T-helper 2 cell treated with Interferon-gamma antibody and Interleukin-4, amounts not matched to agents 5 μg/mL and 100 μg/mL, for 36 hours (primary cell): ENCODE data around the gene IREB2.
"Not testable (repeated sequence)": the region's sequence is repeated elsewhere in the genome, so short reads cannot be mapped to it uniquely, and the experiment has no call there.

Experiments used
- DNase-seq: peaks from one replicate; pipeline ENCODE4 v3.0.0; 2021; ENCODE audit warnings: low spot score
- H3K27ac Mint-ChIP-seq: one replicate; pipeline ENCODE4 v1.8.0; 2021; ENCODE audit warnings: mild to moderate bottlenecking, mixed read lengths
- H3K27me3 Mint-ChIP-seq: one replicate; pipeline ENCODE4 v1.8.0; 2021; ENCODE audit warnings: low read depth, mixed read lengths
- H3K36me3 Mint-ChIP-seq: one replicate; pipeline ENCODE4 v1.8.0; 2021; ENCODE audit warnings: low read depth, mixed read lengths
- H3K4me1 Mint-ChIP-seq: one replicate; pipeline ENCODE4 v1.8.0; 2021; ENCODE audit warnings: low read depth, mixed read lengths
- H3K4me3 Mint-ChIP-seq: one replicate; pipeline ENCODE4 v1.8.0; 2022; ENCODE audit warnings: mild to moderate bottlenecking, moderate library complexity, mixed read lengths
- H3K9me3 Mint-ChIP-seq: one replicate; pipeline ENCODE4 v1.8.0; 2021; ENCODE audit warnings: mixed read lengths

Gene IREB2

DNA sequence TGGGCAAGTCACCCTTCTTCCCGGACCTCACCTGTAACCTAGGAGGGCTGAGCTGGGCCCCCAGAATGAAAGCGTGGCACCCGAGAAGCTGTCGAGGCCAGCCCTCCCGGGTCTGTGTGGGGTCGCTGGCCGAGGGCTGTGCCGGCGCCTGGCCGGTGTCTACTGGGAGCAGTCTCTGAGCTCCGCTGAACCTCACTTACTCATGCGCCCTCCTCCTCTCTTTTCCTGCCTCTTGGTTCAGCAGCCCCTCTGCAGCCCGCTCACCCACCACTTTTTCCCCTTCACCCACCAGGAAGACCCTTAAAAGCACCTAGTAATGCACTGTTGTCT lies 69.8 kb downstream of the IREB2 start:
- Mint-ChIP-seq H3K27me3 (peaks cover 20% of the 10 kb centered on the region), H3K4me3 (peak overlapping the region; percentile 97), H3K36me3 (peaks cover 2% of the 10 kb centered on the region), H3K4me1 (peaks cover 17% of the 10 kb centered on the region), H3K27ac (peak overlapping the region; percentile 70), H3K9me3 (no peaks in the 10 kb centered on the region)
- no peak for DNase-seq

DNA sequence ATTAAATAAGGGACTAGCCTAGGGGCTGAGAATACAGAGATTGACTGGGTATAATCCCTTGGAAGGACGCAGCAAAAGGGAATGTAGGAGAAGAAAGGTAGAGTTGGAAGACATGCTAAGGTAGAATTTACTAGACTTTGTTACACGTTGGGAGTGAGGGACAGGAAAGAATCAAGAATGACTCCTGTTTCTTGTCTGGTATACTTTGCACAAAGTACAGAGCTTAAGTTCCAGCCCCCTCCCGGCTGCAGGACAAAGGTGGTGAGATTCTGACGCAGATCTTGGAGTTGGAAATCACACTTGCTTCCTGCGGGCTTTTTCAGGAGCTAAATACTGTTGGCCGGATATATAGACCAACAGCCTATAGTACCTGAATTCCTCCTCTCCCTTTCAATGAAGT lies 70.3 kb downstream of the IREB2 start:
- DNase-seq: no peak
- Mint-ChIP-seq H3K4me1 (peaks cover 17% of the 10 kb centered on the region), H3K27ac (no peak overlapping the region), H3K27me3 (peaks cover 23% of the 10 kb centered on the region), H3K4me3 (peak overlapping the region; percentile 97), H3K36me3 (peaks cover 2% of the 10 kb centered on the region), H3K9me3 (no peaks in the 10 kb centered on the region)

DNA sequence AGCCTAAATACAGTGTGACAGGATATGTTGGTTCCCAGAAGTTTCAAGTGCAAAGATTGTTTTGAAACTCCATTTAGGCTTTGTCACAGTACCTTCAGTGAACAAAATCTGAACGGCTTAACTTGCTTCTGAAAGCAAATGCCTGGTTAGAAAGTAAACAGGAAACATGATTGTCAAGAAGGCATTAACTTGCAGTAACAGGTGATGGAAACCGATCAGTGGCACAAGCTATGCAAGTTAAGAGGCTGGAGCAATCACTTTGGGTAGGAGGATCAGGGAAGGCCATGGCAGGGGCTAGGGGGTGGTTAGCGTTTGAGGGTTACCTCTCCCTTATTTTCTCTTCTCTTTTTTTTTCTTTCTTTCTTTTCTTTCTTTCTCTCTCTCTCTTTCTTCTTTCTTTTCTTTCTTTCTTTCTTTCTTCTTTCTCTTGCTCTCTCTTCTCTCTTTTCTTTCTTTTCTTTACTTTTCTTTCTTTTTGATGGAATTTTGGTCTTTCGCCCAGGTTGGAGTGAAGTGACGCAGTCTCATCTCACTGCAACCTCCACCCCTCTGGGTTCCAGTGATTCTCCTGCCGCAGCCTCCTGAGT lies 71.8 kb downstream of the IREB2 start:
- Mint-ChIP-seq H3K9me3 (no peaks in the 10 kb centered on the region), H3K36me3 (peaks cover 2% of the 10 kb centered on the region), H3K4me1 (peaks cover 17% of the 10 kb centered on the region), H3K4me3 (peak overlapping the region; percentile 43), H3K27me3 (peaks cover 23% of the 10 kb centered on the region), H3K27ac (no peak overlapping the region)
- DNase-seq: no peak

DNA sequence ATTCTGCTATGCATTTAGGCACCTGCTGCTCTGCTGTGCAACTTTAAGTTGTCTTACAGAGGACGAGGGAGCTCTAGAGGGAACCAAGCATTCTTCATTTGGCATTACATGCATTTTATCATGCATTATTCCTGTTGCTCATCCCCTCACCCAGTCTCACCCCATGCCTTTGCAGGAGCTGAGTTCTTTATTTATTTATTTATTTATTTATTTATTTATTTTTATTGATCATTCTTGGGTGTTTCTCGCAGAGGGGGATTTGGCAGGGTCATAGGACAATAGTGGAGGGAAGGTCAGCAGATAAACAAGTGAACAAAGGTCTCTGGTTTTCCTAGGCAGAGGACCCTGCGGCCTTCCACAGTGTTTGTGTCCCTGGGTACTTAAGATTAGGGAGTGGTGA lies 82.0 kb downstream of the IREB2 start:
- not testable (repeated sequence) for H3K27me3 Mint-ChIP-seq, H3K36me3 Mint-ChIP-seq, DNase-seq, H3K9me3 Mint-ChIP-seq, H3K27ac Mint-ChIP-seq, H3K4me3 Mint-ChIP-seq, H3K4me1 Mint-ChIP-seq

DNA sequence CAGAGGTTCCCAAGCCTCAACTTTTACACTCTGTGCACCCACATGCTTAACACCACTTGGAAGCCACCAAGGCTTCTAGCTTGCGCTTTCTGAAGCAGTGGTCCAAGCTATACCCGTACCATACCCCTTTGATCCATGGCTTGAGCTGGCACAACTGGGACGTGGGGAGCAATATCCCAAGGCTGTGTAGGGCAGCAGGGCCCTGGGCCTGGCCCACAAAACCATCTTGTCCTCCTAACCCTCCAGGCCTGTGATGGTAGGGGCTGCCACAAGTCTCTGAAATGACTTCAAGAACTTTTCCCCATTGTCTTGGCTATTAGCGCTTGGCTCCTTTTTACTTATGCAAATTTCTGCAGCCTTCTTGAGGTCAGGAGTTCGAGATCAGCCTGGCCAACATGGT lies 86.2 kb downstream of the IREB2 start:
- Mint-ChIP-seq H3K27me3 (no peaks in the 10 kb centered on the region), H3K27ac (no peak overlapping the region), H3K4me3 (no peak overlapping the region), H3K36me3 (no peaks in the 10 kb centered on the region), H3K4me1 (no peaks in the 10 kb centered on the region), H3K9me3 (no peaks in the 10 kb centered on the region)
- no peak for DNase-seq

DNA sequence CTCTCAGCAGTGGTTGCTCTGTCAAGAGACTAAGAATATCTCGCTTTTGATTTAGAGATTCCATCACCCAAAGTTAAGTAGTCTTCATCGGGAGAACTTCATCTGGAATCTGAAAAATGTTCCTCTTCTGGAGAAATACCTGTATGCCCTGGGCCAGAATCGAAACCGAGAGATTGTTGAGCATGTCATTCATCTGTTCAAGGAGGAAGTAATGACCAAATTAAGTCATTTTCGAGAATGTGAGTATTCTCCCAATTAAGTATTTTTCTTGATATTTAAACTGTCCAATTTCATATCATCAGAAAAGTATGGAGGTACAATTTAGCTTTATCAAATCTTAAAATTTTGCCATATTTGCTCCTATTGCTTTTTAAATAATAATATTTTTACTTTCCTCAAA lies 89.3 kb downstream of the IREB2 start:
- Mint-ChIP-seq H3K4me3 (no peak overlapping the region), H3K4me1 (no peaks in the 10 kb centered on the region), H3K27me3 (no peaks in the 10 kb centered on the region), H3K27ac (no peak overlapping the region), H3K9me3 (no peaks in the 10 kb centered on the region), H3K36me3 (no peaks in the 10 kb centered on the region)
- no peak for DNase-seq

DNA sequence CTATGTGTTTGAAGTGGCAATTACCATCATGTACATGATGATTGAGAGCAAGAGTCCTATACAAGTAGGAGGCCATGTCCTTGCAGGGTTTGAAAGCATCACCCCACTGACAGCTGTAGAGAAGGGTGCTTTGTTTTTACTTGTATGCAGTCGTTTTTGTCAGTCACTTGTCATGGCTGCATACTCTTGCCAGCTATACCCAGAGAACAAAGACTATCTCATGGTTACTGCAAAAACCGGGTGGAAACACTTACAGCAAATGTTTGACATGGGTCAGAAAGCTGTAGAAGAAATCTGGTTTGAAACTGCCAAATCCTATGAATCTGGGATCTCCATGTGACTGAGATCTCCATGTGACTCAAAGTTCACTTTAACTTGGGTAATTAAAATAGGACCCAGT lies 95.3 kb downstream of the IREB2 start:
- Mint-ChIP-seq H3K4me3 (no peak overlapping the region), H3K27me3 (peaks cover 3% of the 10 kb centered on the region), H3K9me3 (no peaks in the 10 kb centered on the region), H3K4me1 (no peaks in the 10 kb centered on the region), H3K36me3 (no peaks in the 10 kb centered on the region), H3K27ac (no peak overlapping the region)
- no peak for DNase-seq

DNA sequence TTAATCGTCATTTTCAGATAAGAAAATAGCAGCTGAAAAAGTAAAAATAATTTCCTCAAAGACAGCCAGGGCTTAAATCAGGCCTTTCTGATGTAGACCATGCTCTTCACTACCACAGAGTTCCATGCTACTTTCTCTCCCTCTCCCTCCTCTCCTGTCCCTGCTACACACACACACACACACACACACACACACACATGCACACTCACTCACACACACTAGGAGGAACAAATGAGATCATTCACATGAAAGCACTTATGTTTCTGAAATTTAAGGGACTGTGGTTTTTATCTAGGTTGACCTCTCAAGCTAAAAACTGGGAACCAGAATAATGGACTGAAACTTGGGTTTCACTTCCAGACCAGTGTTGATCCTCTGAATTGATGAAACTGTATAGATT lies 98.1 kb downstream of the IREB2 start:
- peaks cover 2% of the 10 kb centered on the region for H3K36me3 Mint-ChIP-seq
- no peak overlapping the region for H3K27ac Mint-ChIP-seq
- H3K27me3 Mint-ChIP-seq: peaks cover 3% of the 10 kb centered on the region
- H3K4me1 Mint-ChIP-seq: peaks cover 10% of the 10 kb centered on the region
- no peak overlapping the region for H3K4me3 Mint-ChIP-seq
- H3K9me3 Mint-ChIP-seq: no peaks in the 10 kb centered on the region
- no peak for DNase-seq

DNA sequence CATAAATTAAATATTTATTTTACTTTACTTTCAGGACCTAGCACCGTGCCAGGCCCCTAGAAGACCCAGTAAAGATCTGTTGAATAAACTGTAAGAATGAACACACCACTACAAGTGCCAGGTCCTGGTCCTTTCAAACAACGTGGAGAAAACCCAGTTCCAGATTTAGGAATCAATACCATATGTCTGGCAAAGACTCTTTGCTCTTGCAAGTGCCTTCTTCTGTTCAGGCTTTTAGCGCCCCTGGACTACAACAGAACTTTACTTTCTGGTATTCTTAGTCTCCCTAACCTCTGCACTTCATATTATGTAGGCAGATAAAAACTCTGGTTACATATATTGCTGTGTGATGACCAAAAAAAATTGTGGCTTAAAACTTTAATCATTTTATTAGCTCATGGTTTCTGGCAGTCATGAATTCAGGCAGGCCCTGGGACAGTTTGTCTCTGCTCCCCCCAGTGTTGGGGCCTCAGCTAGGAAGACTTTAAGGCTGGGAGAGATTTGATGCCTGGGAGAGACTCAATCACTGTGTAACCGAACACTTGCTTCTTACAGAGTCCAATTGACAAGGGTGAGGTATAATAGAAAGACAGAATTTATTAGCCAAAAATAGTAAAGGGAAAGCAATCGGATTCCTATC lies 99.4 kb downstream of the IREB2 start:
- Mint-ChIP-seq H3K27ac (no peak overlapping the region), H3K4me1 (peaks cover 19% of the 10 kb centered on the region), H3K36me3 (peaks cover 12% of the 10 kb centered on the region), H3K27me3 (peaks cover 3% of the 10 kb centered on the region), H3K9me3 (no peaks in the 10 kb centered on the region), H3K4me3 (no peak overlapping the region)
- DNase-seq: no peak

DNA sequence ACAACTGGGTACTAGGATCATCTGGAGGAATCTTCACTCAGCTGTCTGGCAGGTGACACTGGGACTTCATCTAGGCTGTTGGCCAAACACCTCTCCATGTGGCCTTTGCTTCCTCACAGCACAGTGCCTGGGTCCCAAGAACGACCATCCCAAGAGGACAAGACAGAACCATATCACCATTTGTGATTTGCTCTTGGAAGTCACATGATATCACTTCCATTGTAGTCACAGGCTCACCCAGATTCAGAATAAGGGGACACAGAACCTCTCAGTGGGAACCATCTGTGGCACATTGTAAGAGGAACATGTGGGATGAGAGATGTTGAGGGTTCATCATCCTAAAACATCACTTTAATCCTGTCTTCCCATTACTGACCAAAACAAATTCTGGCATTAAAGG lies 100.3 kb downstream of the IREB2 start:
- Mint-ChIP-seq H3K4me3 (no peak overlapping the region), H3K27ac (no peak overlapping the region), H3K4me1 (peaks cover 26% of the 10 kb centered on the region), H3K27me3 (peaks cover 3% of the 10 kb centered on the region), H3K36me3 (peaks cover 21% of the 10 kb centered on the region), H3K9me3 (no peaks in the 10 kb centered on the region)
- DNase-seq: no peak

DNA sequence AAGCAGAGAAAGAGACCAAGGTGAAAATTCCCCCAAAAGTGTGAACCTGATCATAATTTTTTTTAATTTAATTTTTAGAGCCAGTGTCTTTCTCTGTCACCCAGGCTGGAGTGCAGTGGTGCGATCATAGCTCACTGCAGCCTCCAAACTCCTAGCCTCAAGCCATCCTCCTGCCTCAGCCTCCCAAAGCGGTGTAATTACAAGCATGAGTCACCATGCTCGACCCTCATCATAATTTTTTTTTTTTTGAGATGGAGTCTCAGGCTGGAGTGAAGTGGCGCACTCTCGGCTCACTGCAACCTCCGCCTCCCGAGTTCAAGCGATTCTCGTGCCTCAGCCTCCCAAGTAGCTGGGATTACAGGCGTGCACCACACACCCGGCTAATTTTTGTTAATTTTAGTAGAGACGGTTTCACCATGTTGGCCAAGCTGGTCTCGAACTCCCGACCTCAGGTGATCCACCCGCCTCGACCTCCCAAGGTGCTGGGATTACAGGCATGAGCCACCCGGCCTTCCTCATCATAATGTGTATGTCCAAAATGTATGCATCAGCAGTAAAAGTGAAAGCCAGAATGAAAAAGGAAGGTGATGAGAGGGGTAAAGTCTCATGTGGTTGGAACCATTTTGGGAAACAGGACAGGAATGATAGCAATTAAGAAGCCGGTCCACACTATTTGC lies 101.6 kb downstream of the IREB2 start:
- Mint-ChIP-seq H3K36me3 (peaks cover 27% of the 10 kb centered on the region), H3K27ac (peak overlapping the region; percentile 97)
- H3K27me3 Mint-ChIP-seq: not testable (repeated sequence)

DNA sequence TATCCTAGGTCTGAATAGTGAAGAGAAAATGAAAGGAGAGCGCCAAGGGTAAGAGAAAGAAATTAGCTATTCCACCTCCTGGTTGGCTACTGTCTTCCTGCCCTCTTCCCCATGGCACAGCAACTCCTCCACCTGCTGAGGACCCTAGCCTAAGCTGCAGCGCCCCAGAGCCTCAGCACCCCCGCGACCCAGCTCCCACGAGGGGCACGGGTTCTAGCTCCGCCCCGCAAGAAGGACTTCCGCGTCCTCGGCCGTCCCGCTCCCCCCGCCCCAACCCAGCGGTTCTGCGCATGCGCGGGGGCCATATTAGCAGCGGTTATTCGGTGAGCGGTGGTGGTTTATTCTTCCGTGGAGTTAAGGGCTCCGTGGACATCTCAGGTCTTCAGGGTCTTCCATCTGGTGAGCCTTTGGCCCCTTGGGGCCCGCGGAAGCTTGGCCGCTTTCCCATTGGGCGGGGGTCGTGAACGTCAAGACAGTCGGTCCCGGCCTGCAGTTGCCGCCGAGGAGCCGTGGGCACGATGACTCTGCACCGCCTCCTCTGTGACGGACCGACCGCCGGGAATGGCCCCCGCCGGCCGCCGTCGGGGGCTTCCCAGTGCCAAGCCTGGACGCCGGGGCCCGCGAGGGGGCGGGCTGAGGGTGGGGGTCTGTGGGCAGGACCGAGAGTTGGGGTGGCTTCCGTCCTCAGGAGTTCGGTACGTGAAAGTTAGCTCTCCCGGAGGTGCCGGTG lies 102.3 kb downstream of the IREB2 start, which contains the start of gene PSMA4:
PSMA4 (plus strand) TSS at position 304 of the 730 bp plus-strand sequence. CDS start 1,484 bp downstream, outside the sequence.
- no peaks in the 10 kb centered on the region for H3K27me3 Mint-ChIP-seq
- no peaks in the 10 kb centered on the region for H3K9me3 Mint-ChIP-seq
- H3K4me3 Mint-ChIP-seq: peak within 1 kb of the TSS; percentile 91
- H3K36me3 Mint-ChIP-seq: peaks cover 31% of the 10 kb centered on the region
- peaks cover 30% of the 10 kb centered on the region for H3K4me1 Mint-ChIP-seq
- peak within 1 kb of the TSS; percentile 97 for H3K27ac Mint-ChIP-seq
- peak; percentile 92 for DNase-seq

More for the DNA sequence above, 101.6 kb downstream of the IREB2 start:
- H3K9me3 Mint-ChIP-seq, DNase-seq: not testable (repeated sequence)
- Mint-ChIP-seq H3K4me3 (peak overlapping the region; percentile 91), H3K4me1 (peaks cover 29% of the 10 kb centered on the region)

DNA sequence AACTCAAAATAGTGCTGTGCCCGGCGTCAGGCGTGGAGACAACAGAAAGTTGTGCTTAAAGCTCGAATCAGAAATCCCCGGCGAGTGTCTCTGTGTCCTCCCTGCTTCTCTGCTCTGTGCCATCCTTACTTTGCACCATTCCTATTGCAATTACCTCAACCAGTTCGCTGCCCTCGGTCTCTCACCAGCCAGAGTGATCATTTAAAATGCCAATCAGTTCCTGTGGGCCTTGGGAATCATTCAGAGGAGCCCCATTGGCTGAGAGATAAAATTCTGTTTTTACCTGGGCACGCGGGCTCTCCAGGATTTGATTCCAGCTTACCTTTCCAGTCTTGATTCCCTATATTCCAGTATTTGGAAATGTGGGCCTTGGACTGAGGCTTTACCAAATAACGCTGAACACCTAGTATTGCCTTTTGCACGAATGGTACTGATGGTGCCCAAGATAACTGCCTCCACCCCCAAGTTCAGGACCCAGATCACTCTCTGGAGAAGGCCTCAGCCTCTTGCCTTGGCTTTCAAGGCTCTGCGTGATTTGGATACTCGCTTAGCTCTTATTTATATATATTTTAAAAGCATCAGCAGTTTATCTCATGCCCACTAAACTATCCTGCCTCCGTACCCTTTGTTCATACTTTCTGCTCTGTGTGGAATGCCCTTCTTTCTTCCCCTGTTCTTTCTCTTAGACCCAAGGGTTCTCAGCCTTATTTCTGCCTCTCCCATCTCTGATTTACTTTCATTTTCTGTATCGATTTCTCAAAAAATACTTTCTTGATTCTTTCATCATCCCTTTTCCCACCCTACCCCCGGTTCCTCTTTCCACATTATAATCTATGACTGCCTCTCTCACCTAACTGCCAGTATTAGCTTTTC lies 103.1 kb downstream of the IREB2 start:
- Mint-ChIP-seq H3K27ac (peak overlapping the region; percentile 97), H3K36me3 (peaks cover 39% of the 10 kb centered on the region), H3K27me3 (no peaks in the 10 kb centered on the region), H3K9me3 (no peaks in the 10 kb centered on the region), H3K4me1 (peaks cover 30% of the 10 kb centered on the region), H3K4me3 (peak overlapping the region; percentile 91)
- DNase-seq: peak; percentile 20
